Choroid plexus epithelial cell (primary cell): ENCODE measurements around the gene TLE3.

ENCODE experiments used
- DNase-seq: peaks from one replicate; pipeline ENCODE4 v3.0.0-alpha.2; 2010; ENCODE audit warnings: low read depth
- H3K4me3 ChIP-seq: 2 replicates; pipeline ENCODE4 v1.5.1; 2011; ENCODE audit warnings: low read depth, mild to moderate bottlenecking, control low read depth, low read length, moderate library complexity
- CTCF ChIP-seq: conservative IDR thresholded peaks from 2 replicates; pipeline ENCODE4 v1.5.1; 2011; ENCODE audit warnings: low read depth, mild to moderate bottlenecking, control low read depth, inconsistent platforms, low read length, moderate library complexity

TLE3 gene

DNA sequence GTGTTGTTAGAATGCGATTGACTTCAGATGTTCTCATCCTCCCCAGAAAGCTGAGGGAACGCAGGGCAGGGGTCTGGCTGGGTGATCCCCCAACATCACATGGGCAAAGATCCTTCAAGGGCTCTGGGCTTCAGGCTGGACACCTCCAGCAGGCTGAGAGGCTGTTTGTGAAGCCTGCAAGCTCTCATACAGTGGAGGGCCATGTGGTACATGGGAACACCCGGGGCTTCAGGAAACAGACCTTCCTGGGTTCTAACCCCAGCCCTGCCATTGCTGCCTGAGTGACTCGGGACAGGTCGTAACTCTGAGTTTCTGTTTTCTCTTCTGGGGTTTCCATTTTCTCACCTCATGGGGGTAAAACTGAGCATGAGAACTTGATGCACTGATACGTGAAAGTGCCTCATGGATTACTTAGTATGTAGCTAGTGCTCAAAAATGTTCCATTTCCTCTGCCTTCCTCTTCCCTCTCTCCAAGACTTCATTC lies 81.2 kb downstream of the TLE3 start:
- no peak for TF ChIP-seq CTCF
- H3K4me3 ChIP-seq, result no peak overlapping the region
- DNase-seq, result no peak

GRCh38 chr15:70014860-70015490 lies 82.7 kb downstream of the TLE3 start:
- no peak for DNase-seq
- H3K4me3 ChIP-seq, result no peak overlapping the region
- no peak for TF ChIP-seq CTCF

- no peak for TF ChIP-seq CTCF
- no peak for DNase-seq
- H3K4me3 ChIP-seq, result no peak overlapping the region
Observed at GRCh38 chr15:70014331-70014730, 83.4 kb downstream of the TLE3 start.

DNA sequence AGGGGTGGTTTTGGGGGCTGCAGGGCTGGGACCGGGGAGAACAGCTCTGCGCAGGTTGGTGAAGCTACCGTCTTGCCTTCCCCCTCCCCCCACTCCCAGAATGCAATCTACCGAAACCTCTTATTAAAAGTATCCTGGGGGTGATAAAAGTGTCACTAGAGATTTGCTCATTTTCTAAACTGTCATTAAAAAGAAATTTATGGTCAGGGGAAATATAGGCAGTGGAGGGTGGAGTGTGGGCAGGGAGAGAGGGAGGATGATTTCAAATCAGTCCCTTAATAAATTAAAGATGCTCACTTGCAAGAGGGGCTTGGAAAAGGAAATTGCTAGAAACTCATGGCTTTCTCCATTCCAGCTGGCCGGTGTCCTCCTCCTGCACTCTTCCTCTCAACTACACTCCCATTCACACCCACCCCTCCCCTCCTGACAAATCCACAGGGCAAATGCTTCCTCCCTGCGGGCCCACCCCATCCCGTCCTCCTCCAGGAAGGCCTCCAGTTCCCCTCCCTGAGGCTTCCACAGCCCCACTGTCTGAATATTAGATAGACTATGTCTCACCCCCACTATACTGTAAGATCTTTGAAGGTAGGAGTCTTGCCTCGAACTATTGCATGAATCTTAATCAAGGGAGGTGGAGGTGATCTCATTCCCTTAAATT lies 83.9 kb downstream of the TLE3 start:
- DNase-seq, result no peak
- H3K4me3 ChIP-seq, result no peak overlapping the region
- no peak for TF ChIP-seq CTCF

GRCh38 chr15:70012895-70013294 lies 84.8 kb downstream of the TLE3 start:
- H3K4me3 ChIP-seq, result no peak overlapping the region
- no peak for TF ChIP-seq CTCF
- DNase-seq, result no peak

DNA sequence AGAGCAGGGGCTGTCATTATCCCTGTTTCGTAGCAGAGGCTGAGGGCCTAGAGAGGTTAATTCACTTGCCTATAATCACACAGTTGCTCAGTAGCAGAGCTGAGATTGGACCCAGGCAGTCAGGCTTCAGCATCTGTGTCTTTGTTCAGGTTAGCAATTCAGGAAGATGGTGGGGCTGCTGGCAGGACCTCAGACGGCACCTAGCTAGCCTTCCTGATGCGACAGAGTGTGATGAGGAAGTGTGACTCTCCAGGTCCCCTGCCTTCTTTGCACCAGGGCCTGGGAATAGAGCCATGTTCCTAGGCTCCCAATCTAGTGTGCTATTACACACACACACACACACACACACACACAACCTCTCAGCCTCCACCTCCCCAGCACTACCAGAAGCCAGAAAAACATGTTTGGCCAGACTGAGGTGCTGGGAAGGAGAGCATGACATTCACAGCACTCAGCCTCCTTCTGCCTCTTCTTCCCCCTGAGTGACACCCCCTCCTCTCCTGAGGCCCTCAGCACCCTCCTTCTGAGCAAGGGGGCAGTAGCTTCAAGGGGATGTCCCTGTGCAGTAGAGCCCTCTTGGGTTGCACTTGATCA lies 88.9 kb downstream of the TLE3 start:
- no peak for DNase-seq
- no peak overlapping the region for H3K4me3 ChIP-seq
- no peak for TF ChIP-seq CTCF
